IPS-18c (cell line): ENCODE measurements around the gene PRKCH.

Experiments used
- H3K4me3 ChIP-seq: 2 replicates; pipeline ENCODE4 v1.7.0; 2013; ENCODE audit warnings: low read depth, mild to moderate bottlenecking, low read length, moderate library complexity; ENCODE audit not compliant: insufficient read depth
- H3K9me3 ChIP-seq: one replicate; pipeline ENCODE4 v1.6.1; 2013; ENCODE audit warnings: mild to moderate bottlenecking, low read length, moderate library complexity; ENCODE audit not compliant: control insufficient read depth, insufficient read depth

PRKCH gene

DNA sequence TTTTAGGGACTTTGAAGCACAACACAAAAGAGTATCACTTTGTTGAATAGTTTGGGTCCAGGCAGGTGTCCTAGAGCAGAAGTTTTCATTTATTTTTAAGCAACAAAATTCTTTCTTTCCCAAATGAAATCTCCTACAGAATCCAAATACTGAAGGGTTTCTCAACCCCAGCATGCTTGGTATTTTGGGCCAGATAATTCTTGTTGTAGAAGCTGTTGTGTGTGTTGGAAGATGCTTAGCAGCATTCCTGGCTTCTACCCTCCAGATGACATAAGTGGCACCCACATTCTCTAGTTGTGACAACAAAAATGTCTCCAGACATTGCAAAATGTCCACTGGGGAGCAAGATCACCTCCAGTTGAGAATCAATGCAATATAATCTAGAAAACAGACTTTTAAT, 97.8 kb downstream of the PRKCH start:
- Histone ChIP-seq H3K4me3 (no peak overlapping the region), H3K9me3 (peaks cover 2% of the 10 kb centered on the region)

DNA sequence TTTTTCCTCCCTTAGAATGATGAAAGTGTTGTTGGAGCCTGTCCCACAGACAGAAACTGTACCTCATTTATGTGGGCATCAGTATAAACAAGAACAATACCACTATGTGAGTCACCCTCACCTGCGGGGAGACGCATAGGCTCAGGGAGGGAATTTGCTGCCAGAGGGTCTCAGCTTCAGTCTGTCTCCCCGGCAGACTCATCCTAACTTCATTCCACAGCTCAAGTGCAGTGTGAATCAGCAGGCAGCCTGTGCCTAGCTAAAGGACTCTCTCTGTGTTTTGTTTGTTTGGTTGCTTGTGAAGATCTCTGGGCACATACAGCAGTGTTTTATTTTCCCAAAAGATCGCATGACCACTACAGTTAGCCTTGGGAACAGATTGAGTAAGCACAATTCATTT, 98.9 kb downstream of the PRKCH start:
- Histone ChIP-seq H3K9me3 (peaks cover 4% of the 10 kb centered on the region), H3K4me3 (no peak overlapping the region)

DNA sequence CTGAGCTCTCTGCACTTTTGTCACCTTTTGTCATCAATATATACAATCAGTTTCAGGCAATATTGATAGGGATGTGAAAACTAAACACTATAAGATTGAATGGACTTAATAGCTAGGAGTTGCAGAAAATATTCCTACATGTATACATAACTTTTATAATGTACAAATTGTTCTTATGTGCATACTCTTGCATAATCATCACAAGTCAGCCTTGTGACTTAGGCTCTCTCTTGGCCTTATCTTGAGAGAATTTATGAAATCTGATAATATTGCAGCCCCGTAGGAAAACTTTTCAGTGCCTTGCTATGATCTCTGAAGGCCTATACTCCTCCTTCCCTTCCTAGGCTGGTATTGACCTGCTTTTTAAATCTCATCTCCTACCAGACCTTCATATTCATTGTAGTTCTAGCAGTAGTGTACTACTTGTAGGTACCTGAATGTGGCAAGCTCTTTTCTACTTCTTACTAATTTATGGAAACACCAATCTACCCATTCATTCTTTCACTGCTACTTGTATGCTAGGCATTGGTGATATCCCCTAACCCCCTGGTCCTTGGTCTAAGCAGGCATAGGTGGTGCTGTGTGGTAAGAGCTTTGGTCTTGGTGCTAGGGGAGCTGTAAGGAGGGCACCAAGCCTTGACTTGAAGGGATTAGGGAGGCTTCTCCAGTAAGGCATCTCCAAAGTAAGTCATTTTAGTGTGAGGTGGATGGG, 100.0 kb downstream of the PRKCH start:
- Histone ChIP-seq H3K9me3 (peaks cover 4% of the 10 kb centered on the region), H3K4me3 (no peak overlapping the region)

DNA sequence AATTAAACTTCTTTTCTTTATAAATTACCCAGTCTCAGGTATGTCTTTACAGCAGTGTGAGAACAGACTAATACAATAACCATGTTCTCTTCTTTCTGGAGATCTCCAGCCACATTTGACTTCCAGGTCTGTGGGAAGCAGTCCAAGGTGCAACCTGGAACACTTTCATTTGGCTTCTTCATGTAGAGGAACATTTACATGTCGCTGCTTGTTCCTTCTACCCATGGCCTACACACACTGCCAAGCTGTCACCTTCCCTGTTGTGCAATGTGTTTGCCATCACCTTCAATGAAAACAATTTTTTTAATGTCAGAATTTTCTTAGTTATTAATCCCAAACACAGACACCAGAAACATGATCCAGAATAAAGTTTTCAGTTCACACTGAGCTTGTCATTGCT, 104.7 kb downstream of the PRKCH start:
- H3K9me3 ChIP-seq: peaks cover 2% of the 10 kb centered on the region
- no peak overlapping the region for H3K4me3 ChIP-seq

DNA sequence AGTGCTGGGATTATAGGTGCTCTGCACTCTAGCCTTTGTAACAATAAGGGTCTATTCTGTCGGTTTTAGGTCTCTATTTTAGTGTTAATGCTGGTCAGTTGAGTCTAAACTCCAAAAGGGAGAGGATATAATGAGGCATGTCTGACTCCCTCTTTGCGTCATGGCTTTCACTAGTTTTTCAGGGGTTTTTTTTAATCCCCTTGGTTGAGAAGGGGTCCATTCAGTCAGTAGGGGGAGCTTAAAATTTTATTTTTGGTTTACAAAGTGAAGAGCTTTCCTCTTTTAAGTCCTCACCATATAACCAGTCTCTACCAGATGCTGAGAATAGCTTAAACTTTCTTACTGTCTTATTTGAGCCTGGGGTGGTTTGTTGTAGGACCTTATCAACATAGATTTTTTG, 106.9 kb downstream of the PRKCH start:
- Histone ChIP-seq H3K4me3 (no peak overlapping the region), H3K9me3 (peaks cover 2% of the 10 kb centered on the region)

DNA sequence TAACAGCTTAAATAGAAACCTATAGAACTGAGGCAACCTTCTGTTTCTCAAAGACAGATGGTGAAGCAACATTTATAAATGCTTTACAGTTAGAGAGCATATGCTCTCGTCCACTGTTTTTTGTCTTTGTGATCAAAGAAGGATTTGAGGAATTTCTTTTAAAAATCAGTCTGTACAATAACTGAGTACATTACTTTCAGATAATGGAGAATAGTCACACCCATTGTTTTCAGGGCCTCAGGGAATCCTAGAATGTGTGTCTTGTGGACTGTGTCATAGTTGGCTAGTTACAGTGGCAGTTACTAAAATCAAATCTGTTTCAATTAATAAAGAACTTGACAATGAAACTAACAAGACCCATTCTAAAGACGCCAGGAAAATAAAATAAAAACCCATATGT, 107.9 kb downstream of the PRKCH start:
- Histone ChIP-seq H3K9me3 (peaks cover 2% of the 10 kb centered on the region), H3K4me3 (no peak overlapping the region)

DNA sequence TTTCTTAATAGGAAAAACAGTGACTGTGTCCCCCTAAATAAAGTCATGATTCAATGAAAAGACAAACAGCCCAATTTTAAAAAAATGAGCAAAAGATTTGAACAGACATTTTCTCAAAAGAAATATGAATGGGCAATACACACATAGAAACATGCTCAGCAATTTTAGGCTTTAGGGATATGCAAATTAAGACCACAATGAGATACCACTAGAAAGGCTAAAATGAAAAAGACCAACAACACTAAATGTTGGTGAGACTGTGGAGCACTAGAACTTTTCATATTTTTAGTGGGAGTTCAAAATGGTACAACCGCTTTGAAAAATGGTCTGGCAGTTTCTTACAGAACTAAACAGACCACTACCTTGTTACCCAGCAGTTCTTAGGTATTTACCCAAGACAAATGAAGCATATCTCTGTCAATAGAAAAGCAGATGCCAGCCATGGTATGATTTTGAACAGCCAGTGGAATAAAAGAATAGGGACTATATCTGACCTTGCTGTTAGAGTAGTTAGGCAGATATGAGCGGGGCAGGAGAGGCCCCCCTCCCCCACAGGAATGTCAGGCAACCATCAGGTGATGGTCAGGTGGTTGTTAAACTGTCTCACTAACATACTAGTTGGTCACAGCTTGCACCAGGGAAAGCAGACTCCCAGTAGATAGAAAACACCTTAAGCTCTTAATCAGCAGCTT, 108.8 kb downstream of the PRKCH start:
- Histone ChIP-seq H3K4me3 (no peak overlapping the region), H3K9me3 (no peaks in the 10 kb centered on the region)

DNA sequence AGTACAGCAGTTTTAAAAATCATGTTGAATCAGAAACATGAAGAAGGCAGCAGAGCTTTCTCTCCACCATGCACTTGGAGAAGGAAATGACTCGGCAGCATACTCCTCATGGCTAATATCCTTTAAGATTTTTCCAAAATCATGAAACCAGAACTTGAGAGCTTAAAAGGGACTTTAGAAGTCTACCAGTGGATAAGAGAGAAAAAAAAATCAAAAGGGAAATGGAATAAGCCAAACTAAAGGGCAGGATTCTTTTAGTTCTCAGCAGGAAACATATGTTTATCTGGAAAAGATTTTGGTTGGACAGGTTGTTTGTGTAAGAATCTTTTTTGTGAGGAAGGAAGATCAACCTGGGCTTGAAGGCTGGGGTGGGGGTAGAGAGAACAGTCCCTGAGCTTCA, 111.8 kb downstream of the PRKCH start:
- Histone ChIP-seq H3K4me3 (no peak overlapping the region), H3K9me3 (no peaks in the 10 kb centered on the region)

DNA sequence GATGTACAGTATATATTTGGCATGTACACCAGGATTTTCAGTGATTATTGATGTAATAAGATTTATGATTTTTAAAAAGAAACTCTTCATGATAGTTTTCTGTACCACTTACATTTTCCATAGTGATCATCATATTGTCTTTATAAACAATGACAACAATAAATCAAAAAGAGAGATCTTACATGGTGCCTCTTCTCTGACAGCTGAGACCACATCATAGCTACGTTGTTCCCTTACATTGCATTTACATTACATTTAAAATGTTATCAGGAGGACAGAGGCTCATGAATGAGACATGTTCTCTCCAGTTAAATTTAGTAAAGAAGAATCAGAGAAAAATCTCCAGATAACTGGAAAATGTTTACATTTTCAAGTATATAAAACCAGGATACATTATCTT, 112.4 kb downstream of the PRKCH start:
- H3K4me3 ChIP-seq: no peak overlapping the region
- no peaks in the 10 kb centered on the region for H3K9me3 ChIP-seq

DNA sequence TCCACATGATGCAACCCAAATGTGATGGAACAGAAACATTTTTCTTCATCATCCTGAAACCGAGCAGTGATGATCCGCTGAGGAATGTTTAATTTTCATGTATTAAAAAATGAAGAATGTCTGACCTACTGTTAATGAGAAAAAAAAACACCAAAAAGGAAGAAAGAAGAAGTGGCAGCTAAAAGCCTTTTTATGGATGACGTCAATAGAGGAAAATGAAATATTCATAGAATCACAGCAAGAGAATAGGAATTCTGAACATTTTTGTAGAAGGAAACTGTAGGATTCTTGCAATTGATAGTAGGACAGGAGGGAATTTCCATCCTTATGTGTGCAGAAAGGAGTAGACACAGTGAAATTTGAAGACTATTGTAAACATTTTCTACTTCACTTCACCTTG, 112.9 kb downstream of the PRKCH start:
- H3K4me3 ChIP-seq: no peak overlapping the region

DNA sequence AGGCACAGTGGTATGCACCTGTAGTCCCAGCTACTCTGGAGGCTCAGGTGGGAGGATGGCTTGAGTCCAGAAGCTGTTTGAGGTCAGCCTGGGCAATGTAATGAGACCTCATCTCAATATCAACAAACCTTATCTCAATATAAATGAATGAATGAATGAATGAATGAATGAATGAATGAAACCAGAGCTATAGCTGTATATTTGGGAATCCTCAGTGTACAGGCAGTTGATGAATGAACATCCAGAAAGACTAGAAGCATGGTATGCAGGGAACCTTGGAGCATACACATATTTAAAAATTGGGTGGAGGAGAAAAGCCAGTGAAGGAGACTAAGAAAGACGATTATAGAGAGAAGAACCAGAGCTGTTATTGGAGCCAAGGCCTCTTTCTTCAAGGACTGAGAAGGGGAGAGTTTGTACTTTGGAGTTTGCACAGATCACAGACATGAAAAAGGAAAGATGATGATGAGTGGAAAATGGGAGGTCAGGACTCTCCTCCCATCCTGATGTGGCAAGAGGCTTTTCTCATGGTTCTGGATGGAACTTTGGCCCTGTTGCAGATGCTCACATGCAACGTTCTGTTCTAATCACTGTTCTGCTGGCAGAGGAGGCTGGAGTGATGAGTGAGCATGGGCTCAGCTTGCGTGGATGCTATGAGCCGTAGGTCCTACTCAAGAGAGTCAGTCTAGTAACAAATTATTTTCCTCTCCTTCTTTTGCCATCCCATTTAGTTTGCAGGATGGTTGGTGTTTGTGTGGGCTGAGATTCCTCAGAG, 114.4 kb downstream of the PRKCH start:
- H3K4me3 ChIP-seq: no peak overlapping the region
- no peaks in the 10 kb centered on the region for H3K9me3 ChIP-seq

More for the DNA sequence above, 112.9 kb downstream of the PRKCH start:
- no peaks in the 10 kb centered on the region for H3K9me3 ChIP-seq

DNA sequence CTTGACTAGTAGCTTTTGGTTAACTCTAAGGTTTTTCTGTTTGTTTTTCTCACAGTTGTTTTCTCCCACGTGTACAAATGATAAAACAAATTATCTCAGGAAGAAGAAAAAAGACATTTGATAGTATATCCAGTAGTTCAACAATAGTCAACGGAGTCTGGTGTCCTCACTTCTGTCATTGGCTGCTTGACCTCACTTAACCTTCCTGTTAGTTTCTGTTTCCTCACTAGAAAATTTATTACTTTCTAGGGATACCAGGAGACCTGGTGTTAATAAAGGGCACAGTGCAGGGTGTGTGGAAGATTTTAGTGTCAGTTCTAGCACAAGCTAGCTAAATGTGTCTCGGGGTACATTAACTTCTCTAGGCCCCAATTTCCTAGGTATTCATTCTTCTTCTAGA, 116.0 kb downstream of the PRKCH start:
- Histone ChIP-seq H3K4me3 (no peak overlapping the region), H3K9me3 (no peaks in the 10 kb centered on the region)

DNA sequence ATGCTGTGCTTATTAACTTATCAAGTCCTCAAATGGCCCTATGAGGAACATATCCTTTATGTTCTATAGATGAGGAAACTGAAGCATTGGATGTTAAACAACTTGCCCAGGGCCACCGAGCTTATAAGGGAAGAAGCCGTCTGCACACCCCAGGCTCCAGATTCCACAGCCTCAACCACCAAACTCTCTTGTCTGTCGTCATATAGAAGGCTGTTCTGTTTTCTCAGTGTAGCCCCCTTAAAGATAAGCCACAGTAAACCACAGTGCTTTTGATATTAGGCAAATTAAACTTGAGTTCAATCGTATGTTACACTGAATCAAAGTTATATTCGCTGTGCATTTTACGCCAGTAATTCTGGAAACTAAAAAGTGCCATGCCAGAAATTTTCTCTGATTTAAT, 116.7 kb downstream of the PRKCH start:
- Histone ChIP-seq H3K4me3 (no peak overlapping the region), H3K9me3 (no peaks in the 10 kb centered on the region)

DNA sequence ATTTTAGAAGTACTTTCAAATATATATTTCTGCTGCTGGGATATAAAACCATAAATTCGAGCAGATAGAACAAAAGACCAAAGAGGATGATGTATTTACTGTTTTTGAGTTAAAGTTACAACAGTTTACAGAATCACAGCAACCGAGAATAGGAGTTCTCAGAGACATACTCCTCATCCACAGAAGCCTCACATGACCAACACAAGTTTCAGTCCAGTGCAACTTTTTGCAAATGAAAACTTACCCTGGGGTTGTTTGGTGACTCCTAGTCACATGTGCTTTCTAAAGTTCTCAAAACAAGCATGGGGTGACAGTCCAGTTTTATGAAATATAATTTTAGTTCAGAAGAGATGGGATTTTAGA, 117.1 kb downstream of the PRKCH start:
- Histone ChIP-seq H3K9me3 (no peaks in the 10 kb centered on the region), H3K4me3 (no peak overlapping the region)

DNA sequence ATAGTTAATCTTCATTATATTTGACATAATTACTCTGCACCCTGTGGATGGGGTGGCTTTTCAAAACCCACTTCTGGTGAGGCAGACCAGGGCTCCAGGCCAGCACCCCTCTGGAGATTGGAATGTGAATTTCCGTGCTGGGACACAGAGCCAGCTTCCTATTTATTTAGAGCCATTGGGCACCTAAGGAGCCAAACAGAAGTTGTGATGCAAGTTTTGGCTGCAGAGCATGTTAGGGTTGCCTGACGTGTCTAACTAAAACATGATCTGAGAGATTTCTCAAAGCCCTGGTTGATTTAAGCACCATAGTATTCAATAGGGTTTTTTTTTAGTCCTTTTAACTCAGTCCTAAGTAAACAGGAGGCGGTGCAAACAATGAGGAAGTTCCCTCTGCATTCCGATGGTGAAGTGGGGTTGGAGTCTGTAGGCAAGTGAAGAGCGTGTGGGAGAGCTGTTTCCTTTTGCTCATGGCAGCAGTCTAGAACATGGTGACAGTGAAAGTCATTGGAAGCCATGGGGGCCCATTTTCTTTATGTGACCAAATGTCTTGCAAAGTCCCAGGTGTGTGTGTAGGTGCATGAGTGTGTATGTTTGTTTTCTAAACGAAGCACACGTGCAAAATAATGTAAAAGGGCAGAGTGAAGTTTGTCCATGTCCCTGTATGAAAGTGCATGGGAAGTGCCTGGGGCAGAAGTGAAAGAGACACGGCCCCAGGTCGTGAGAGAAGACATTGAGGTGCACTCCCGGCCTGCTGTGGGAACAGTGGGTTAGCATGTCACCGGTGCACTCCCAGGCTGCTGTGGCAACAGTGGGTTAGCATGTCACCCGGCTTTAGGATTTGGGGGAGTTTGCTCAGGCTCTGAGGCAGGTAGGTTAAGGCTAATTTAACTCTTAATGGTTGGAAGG, 117.7 kb downstream of the PRKCH start:
- Histone ChIP-seq H3K9me3 (no peaks in the 10 kb centered on the region), H3K4me3 (no peak overlapping the region)

DNA sequence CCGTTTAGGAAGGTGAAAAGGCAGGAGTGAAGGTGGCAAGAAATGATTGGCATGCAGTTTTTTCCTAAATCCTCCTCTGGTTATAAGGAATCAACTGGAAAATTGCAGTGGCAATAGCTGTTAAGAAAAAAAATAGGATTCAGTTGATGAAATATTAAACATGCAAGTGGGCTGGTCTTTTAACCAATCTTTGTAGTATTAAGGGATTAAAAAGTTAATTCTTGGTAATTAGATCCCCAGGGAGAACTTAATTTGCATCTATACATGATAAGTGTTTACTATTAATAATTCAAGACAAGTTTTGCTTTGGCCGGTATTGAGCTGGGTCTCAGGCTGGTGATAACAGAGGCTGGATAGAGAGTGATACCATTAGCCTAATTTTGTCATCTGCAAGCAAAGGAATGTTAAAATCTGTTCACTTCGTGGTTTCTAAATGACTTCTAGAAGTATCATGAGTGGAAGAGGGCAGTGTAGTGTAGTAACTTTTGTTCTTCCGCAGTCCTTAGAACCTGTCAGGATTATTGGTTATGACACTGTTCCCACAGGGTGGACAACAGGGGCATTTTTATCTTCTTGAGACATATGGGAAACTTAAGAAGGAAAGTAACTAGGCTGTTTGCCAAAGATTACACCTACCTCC, 118.5 kb downstream of the PRKCH start:
- Histone ChIP-seq H3K9me3 (no peaks in the 10 kb centered on the region), H3K4me3 (no peak overlapping the region)

DNA sequence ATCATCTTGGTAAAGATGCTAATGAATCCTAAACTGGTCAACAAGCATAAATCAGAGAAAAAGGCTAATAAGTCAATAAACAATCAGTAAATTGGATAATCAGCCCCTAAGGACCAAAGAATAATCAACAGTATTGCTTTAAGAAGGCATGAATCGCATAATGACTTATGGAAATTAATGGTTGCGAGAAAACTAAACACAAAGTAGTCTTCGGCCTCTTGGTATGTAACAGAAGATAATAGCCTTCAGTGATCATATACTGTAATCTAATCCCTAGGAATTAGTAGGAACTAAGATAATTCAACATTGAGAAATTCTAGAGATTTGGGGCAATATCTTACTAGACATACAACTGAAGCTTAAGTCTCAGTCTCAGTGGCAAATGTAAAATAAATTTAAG, 122.1 kb downstream of the PRKCH start:
- Histone ChIP-seq H3K4me3 (no peak overlapping the region), H3K9me3 (no peaks in the 10 kb centered on the region)
